Activated CD4-positive, alpha-beta T cell treated with anti-CD3 and anti-CD28 coated beads for 36 hours (primary cell): ENCODE results near the gene SLC34A1. TPM values are rescaled to one million over a fixed set of nuclear protein-coding genes. Genes with fewer than 3 reads are reported as not detected.
"Not testable (repeated sequence)": the region's sequence is repeated elsewhere in the genome, so short reads cannot be mapped to it uniquely, and the experiment has no call there.

Source experiments
- ATAC-seq: fragments of 200-7000 bp; cut with Tn5 transposase; one replicate; pipeline ENCODE4 v1.10.0; 2021; ENCODE audit warnings: mild to moderate bottlenecking, moderate library complexity
- CTCF ChIA-PET: fragments of 350-600 bp; sonication (Branson Sonifier 250); formaldehyde crosslinking; loops from one replicate; lab custom pipeline; 2021; ENCODE audit warnings: antibody characterized with exemption; lab: Charles Lee
- POLR2A ChIA-PET: fragments of 350-600 bp; sonication (Branson Sonifier 250); formaldehyde crosslinking; loops from one replicate; lab custom pipeline; 2021; ENCODE audit warnings: antibody characterized with exemption, inconsistent platforms; lab: Charles Lee
- DNase-seq: peaks from one replicate; pipeline ENCODE4 v3.0.0-alpha.2; 2020
- H3K27ac Mint-ChIP-seq: one replicate; pipeline ENCODE4 v1.8.0; 2021; ENCODE audit warnings: mixed read lengths
- H3K27me3 Mint-ChIP-seq: one replicate; pipeline ENCODE4 v1.8.0; 2021; ENCODE audit warnings: mixed read lengths
- H3K36me3 Mint-ChIP-seq: one replicate; pipeline ENCODE4 v1.8.0; 2021; ENCODE audit warnings: low read depth, mixed read lengths
- H3K4me1 Mint-ChIP-seq: one replicate; pipeline ENCODE4 v1.8.0; 2021; ENCODE audit warnings: mixed read lengths
- H3K4me3 Mint-ChIP-seq: one replicate; pipeline ENCODE4 v1.8.0; 2021; ENCODE audit warnings: mild to moderate bottlenecking, moderate library complexity, mixed read lengths
- H3K9me3 Mint-ChIP-seq: one replicate; pipeline ENCODE4 v1.8.0; 2021; ENCODE audit warnings: low read depth, mixed read lengths
- intact Hi-C, 2 experiments: fragments of 100-400 bp; cut with DNase I in 1 of 2; cut with micrococcal nuclease in 1 of 2; formaldehyde crosslinking; loops; one replicate each; pipeline versions ENCODE4 v1.14.2 to v1.15.1; 2022 to 2024; cut with DNase I, micrococcal nuclease
- total RNA-seq, 2 experiments: library from RNA; stranded (reverse); gene quantifications; one replicate each; pipeline ENCODE4 v1.2.3, GENCODE V29; 2021

The SLC34A1 gene
- total RNA-seq, 2 experiments from 2014 or later = 0.14 TPM; not detected in 1

GRCh38 chr5:177374211-177374610, 10.0 kb upstream of the SLC34A1 start:
- POLR2A ChIA-PET = no interaction called here
- no peak for ATAC-seq
- no peak for DNase-seq
- intact Hi-C loops = no loop called here
- Mint-ChIP-seq H3K36me3 (peaks cover 16% of the 10 kb centered on the region), H3K27ac (peak overlapping the region; percentile 38), H3K4me1 (peaks cover 60% of the 10 kb centered on the region), H3K27me3 (no peaks in the 10 kb centered on the region), H3K4me3 (no peak overlapping the region), H3K9me3 (no peaks in the 10 kb centered on the region)
- CTCF ChIA-PET = interaction anchor here (0.5 to 1.2 kb wide), 2 partner anchors 30 to 79 kb away, joined by 3 to 5 read pairs; no protein-coding TSS in a partner anchor

- peaks cover 56% of the 10 kb centered on the region for H3K4me1 Mint-ChIP-seq
- POLR2A ChIA-PET, intact Hi-C loops, DNase-seq, H3K27ac Mint-ChIP-seq, H3K9me3 Mint-ChIP-seq, CTCF ChIA-PET, H3K4me3 Mint-ChIP-seq, H3K36me3 Mint-ChIP-seq, ATAC-seq, H3K27me3 Mint-ChIP-seq: not testable (repeated sequence)
These were observed 8.7 kb upstream of the SLC34A1 start for GRCh38 chr5:177375516-177375915.

- no peak overlapping the region for H3K27ac Mint-ChIP-seq
- peaks cover 57% of the 10 kb centered on the region for H3K4me1 Mint-ChIP-seq
These were observed 8.1 kb upstream of the SLC34A1 start for GRCh38 chr5:177376107-177376506.

GRCh38 chr5:177377851-177378776, 6.1 kb upstream of the SLC34A1 start:
- ChIA-PET POLR2A (interaction anchor here (1.1 kb wide), 1 partner anchor 9 kb away, joined by 3 read pairs; no protein-coding TSS in a partner anchor), CTCF (interaction anchor here (0.7 to 7.1 kb wide), 17 partner anchors 9 to 220 kb away, joined by 3 to 48 read pairs (median 4); partner anchors contain the start of gene RGS14)
- H3K4me3 Mint-ChIP-seq = no peak overlapping the region
- H3K9me3 Mint-ChIP-seq = no peaks in the 10 kb centered on the region
- no peak overlapping the region for H3K27ac Mint-ChIP-seq
- no peak for ATAC-seq
- peaks cover 47% of the 10 kb centered on the region for H3K4me1 Mint-ChIP-seq
- H3K36me3 Mint-ChIP-seq = no peaks in the 10 kb centered on the region
- no peaks in the 10 kb centered on the region for H3K27me3 Mint-ChIP-seq
- intact Hi-C loops = no loop called here
- no peak for DNase-seq

More at GRCh38 chr5:177376107-177376506, 8.1 kb upstream of the SLC34A1 start:
- POLR2A ChIA-PET = no interaction called here
- Mint-ChIP-seq H3K27me3 (no peaks in the 10 kb centered on the region), H3K36me3 (peaks cover 9% of the 10 kb centered on the region), H3K4me3 (no peak overlapping the region), H3K9me3 (no peaks in the 10 kb centered on the region)
- intact Hi-C loops = no loop called here
- CTCF ChIA-PET = interaction anchor here (3.8 to 7.1 kb wide), 2 partner anchors 14 to 27 kb away, joined by 20 to 48 read pairs; no protein-coding TSS in a partner anchor
- DNase-seq (no peak), ATAC-seq (no peak)

- POLR2A ChIA-PET = interaction anchor here (1.1 to 1.3 kb wide), 2 partner anchors 10 kb away, joined by 3 to 5 read pairs; no protein-coding TSS in a partner anchor
- ATAC-seq = peak; percentile 98
- intact Hi-C loops = loop anchor here in 1 of 2 experiments (1.0 kb wide), 2 partner anchors 10 to 15 kb away; no protein-coding TSS in a partner anchor
- no peaks in the 10 kb centered on the region for H3K27me3 Mint-ChIP-seq
- H3K9me3 Mint-ChIP-seq = no peaks in the 10 kb centered on the region
- CTCF ChIA-PET = interaction anchor here (0.5 to 7.1 kb wide), 16 partner anchors 10 to 219 kb away, joined by 3 to 48 read pairs (median 4); partner anchors contain the start of gene RGS14
- H3K4me3 Mint-ChIP-seq = no peak overlapping the region
- H3K27ac Mint-ChIP-seq = peak overlapping the region; percentile 72
- peak; percentile 74 for DNase-seq
- H3K4me1 Mint-ChIP-seq = peaks cover 38% of the 10 kb centered on the region
- H3K36me3 Mint-ChIP-seq = no peaks in the 10 kb centered on the region
These were observed 5.0 kb upstream of the SLC34A1 start for GRCh38 chr5:177378884-177379883.

DNA sequence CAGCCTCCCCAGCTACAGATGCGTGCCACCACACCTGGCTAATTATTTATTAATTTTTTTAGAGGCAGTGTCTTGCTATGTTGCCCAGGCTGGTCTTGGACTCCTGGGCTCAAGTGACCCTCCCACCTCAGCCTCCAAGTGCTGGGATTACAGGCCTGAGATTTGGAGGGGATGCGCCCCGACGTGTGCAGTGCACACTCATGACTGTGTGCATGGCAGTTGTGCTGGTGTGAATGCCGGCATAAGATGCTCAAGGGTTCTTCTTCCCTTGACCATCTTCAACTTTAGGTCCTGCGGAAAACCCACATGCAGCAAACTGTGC, 3.5 kb upstream of the SLC34A1 start:
- H3K27ac Mint-ChIP-seq = no peak overlapping the region
- no peaks in the 10 kb centered on the region for H3K9me3 Mint-ChIP-seq
- no peak overlapping the region for H3K4me3 Mint-ChIP-seq
- DNase-seq (no peak), ATAC-seq (no peak)
- ChIA-PET POLR2A (interaction anchor here (0.6 to 1.5 kb wide), 2 partner anchors 9 to 32 kb away, joined by 3 read pairs; no protein-coding TSS in a partner anchor), CTCF (interaction anchor here (1.9 to 7.1 kb wide), 2 partner anchors 9 to 12 kb away, joined by 6 to 48 read pairs; no protein-coding TSS in a partner anchor)
- intact Hi-C loops = loop anchor here in 1 of 2 experiments (10.0 kb wide), 1 partner anchor 66 kb away; the partner anchor contains the start of gene MXD3
- peaks cover 1% of the 10 kb centered on the region for H3K27me3 Mint-ChIP-seq
- peaks cover 34% of the 10 kb centered on the region for H3K4me1 Mint-ChIP-seq
- no peaks in the 10 kb centered on the region for H3K36me3 Mint-ChIP-seq

DNA sequence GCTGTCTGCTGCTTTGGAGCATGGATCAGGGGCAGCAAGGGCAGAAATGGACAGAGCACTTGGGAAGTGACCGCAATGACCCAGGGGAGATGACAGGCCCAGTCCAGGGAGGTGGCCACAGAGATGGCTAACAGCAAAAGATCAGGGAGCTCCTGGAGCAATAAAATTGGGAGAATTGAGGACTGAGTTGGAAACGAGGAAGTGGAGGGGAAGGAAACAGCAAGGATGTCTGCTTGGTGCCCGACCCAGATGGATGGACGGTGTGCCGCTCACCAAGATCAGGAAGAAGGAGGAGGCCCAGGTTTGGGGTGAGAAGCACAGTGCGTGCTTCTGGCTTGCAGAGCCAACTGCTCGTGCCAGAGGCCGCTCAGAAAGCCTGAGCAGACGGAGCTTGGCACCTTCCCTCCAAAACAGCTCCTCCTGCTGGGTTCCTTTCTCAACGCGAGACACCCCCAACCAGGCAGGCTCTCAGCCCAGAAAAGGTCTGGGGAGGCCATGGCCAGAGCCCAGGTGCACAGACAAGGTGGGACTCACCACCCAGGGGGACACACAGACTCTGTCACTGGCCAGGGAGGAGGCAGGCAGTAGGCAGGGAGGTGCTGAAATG, 1.7 kb upstream of the SLC34A1 start:
- intact Hi-C loops = loop anchor here in 1 of 2 experiments (10.0 kb wide), 1 partner anchor 68 kb away; the partner anchor contains the start of gene MXD3
- DNase-seq (peak; percentile 64), ATAC-seq (peak; percentile 34)
- H3K36me3 Mint-ChIP-seq = no peaks in the 10 kb centered on the region
- H3K9me3 Mint-ChIP-seq = no peaks in the 10 kb centered on the region
- no peak overlapping the region for H3K4me3 Mint-ChIP-seq
- peaks cover 1% of the 10 kb centered on the region for H3K27me3 Mint-ChIP-seq
- POLR2A ChIA-PET = interaction anchor here (0.8 kb wide), 1 partner anchor 11 kb away, joined by 3 read pairs; no protein-coding TSS in a partner anchor
- peaks cover 31% of the 10 kb centered on the region for H3K4me1 Mint-ChIP-seq
- peak overlapping the region; percentile 26 for H3K27ac Mint-ChIP-seq
- CTCF ChIA-PET = interaction anchor here (0.7 to 13.1 kb wide), 15 partner anchors 7 to 105 kb away, joined by 3 to 195 read pairs (median 4); partner anchors contain the start of genes LMAN2 and PFN3

- no peak for ATAC-seq
- DNase-seq = no peak
- Mint-ChIP-seq H3K36me3 (no peaks in the 10 kb centered on the region), H3K27me3 (peaks cover 1% of the 10 kb centered on the region), H3K27ac (no peak overlapping the region), H3K4me1 (peaks cover 34% of the 10 kb centered on the region), H3K9me3 (no peaks in the 10 kb centered on the region), H3K4me3 (no peak overlapping the region)
- intact Hi-C loops = loop anchor here in 1 of 2 experiments (10.0 kb wide), 1 partner anchor 68 kb away; the partner anchor contains the start of gene MXD3
- ChIA-PET CTCF (interaction anchor here (0.7 to 13.1 kb wide), 16 partner anchors 7 to 104 kb away, joined by 3 to 195 read pairs (median 4); partner anchors contain the start of genes LMAN2 and PFN3), POLR2A (interaction anchor here (0.8 kb wide), 1 partner anchor 11 kb away, joined by 3 read pairs; no protein-coding TSS in a partner anchor)
These were observed 1.1 kb upstream of the SLC34A1 start for GRCh38 chr5:177383181-177383580.

DNA sequence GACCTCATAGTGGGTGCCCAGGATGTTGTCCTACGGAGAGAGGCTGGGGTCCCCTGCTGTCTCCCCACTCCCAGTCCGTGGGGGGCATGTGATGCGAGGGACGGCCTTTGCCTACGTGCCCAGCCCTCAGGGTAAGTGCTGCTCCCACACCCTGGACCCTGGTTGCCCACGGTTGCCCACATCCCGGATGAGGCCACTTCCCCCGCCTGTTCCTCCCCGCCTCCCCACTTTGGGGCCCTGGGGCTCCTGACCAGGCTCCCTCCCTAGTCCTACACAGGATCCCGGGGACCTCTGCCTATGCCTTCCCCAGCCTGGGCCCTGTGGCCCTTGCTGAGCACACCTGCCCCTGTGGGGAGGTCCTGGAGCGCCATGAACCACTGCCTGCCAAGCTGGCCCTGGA, 1.5 kb downstream of the SLC34A1 start:
- CTCF ChIA-PET = interaction anchor here (13.1 kb wide), 1 partner anchor 17 kb away, joined by 195 read pairs; the partner anchor contains the start of gene PFN3
- ATAC-seq = no peak
- intact Hi-C loops = loop anchor here in 1 of 2 experiments (5.0 to 10.0 kb wide), 2 partner anchors 33 to 71 kb away; partner anchors contain the start of genes LMAN2 and MXD3
- H3K9me3 Mint-ChIP-seq = no peaks in the 10 kb centered on the region
- DNase-seq = no peak
- POLR2A ChIA-PET = interaction anchor here (0.6 kb wide), 1 partner anchor 62 kb away, joined by 3 read pairs; no protein-coding TSS in a partner anchor
- no peaks in the 10 kb centered on the region for H3K36me3 Mint-ChIP-seq
- no peak overlapping the region for H3K4me3 Mint-ChIP-seq
- H3K27me3 Mint-ChIP-seq = peaks cover 1% of the 10 kb centered on the region
- no peak overlapping the region for H3K27ac Mint-ChIP-seq
- H3K4me1 Mint-ChIP-seq = peaks cover 47% of the 10 kb centered on the region
